AG08395 (cell line): Measurements from ENCODE around the gene ZFP92.

ENCODE experiments used
- DNase-seq: peaks from one replicate; pipeline ENCODE4 v3.0.0; 2012; ENCODE audit warnings: mixed read lengths, low spot score

The ZFP92 gene

GRCh38 chrX:153439977-153440376 lies 28.7 kb downstream of the ZFP92 start:
- DNase-seq = no peak

- DNase-seq = no peak
These were observed 29.4 kb downstream of the ZFP92 start for GRCh38 chrX:153440556-153441135.

GRCh38 chrX:153441296-153441695 lies 30.0 kb downstream of the ZFP92 start:
- no peak for DNase-seq

DNA sequence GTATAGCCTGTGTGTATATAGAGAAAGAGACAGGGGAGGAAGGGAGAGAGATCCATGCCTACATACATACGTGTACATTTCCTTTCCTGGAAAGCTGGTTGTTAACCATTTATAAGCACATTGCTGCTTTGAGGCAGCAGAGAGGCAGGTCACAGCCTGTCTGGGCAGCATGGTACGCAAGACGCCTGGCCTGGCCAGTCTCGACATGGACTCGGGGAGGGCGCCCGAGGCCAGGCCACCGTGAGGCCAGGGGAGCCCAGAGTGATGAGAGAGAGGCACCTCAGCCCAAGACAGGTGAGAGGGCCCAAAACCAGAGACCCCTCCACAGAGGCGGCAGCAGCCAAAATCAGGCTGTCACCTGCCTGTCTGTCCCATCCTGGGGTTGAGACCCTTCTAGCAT lies 30.7 kb downstream of the ZFP92 start:
- DNase-seq = no peak

- DNase-seq = no peak
These were observed 31.2 kb downstream of the ZFP92 start for GRCh38 chrX:153442463-153442862.

DNA sequence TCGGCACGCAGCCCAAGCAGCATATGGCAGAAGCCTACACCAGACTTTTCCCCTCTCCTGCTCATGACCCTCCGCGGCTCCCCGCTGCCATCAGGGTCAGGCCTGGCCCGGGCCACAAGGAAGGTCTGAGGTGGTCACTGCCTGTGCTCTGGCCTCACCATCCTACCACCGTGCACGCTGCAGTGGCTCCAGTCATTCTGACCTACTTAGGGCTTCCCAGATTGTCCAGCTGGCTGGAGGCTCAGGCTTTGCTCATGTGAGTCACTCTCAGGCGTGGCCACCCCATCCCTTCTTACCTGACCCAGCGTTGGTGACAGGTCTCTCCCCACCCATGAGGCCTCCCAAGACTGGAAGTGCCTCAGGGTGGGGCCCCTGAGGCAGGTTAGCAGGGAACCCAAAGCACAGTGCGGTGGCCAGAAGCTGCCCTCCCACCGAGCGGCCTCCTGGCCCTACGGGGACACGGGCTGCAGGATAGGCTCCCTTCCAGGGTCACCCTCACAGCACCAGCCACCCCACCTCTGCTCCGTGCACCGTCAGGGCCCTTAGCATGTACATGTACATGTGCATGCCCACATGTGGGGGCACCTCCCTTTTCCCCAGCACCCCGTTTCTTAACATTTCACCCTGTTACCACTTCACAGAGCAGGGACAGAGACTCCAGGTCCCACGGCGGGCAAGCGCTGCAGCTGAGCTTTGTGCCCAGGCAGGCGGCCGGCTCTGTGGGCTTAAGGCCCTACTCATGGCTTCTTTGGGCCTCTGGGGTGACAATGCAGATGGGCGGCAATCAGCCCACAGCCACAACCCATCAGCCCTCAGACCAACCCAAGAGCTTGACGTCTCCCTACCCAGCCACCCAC lies 32.4 kb downstream of the ZFP92 start:
- DNase-seq = no peak

- no peak for DNase-seq
These were observed 33.2 kb downstream of the ZFP92 start for GRCh38 chrX:153444333-153445011.

- DNase-seq = no peak
These were observed 34.0 kb downstream of the ZFP92 start for GRCh38 chrX:153445106-153445855.

DNA sequence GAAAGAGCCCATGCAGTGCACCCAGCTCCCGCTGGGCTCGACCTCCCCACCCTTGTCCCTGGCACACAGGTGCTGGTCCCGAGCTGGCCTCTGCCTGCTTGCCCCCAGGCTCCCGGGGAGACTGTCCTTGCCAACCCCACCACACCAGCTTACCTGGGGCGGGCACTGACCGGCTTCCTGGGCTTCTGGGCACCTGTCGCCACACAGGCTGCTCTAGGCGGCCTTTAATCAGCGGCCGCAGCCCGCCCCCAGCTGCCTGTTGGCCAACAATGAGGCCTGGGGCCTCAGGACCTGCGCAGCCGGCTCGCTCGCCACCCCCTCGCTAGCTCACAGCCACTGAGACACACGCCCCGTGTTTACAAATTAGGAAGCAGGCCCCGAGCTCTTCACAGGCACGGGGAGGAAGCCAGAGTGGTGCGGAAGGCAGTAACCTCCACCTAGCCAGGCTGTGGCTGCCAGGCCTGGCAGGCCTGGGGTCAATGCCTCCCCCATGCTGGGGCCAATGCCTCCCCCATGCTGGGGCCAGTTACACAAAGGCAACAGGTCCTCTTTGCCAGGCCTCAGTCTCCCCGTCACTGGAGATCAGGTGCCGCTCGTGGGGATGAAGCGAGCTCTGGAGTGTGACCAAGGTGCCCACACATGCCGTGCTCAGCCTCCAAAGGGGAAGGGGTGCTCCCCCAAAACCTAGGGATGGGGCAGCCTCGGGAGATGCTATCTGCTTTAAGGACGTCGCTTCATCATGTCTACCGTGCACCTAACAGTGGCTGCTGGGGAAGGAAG lies 34.8 kb downstream of the ZFP92 start, which contains the start of gene TREX2:
Gene TREX2, minus strand, starts transcription at position 201 of the 780 bp plus-strand sequence. CDS start 626 bp downstream, outside the sequence.
- DNase-seq = no peak

DNA sequence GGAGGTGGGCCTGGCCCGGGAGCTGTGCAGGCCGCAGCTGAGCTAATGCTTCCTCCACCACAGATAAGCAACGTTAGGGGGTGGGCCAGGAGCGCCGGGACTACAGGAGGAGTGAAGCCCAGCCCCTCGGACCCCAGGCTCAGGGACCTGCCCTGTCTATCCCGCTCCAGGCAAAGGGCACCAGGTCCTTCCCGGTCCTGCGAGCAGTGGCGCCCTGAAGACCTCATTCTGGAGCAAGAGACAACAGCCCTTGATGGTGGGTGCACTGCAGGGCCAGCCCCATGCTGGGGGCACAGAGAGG lies 35.3 kb downstream of the ZFP92 start:
- DNase-seq = no peak

- DNase-seq = no peak
These were observed 35.8 kb downstream of the ZFP92 start for GRCh38 chrX:153446950-153447580.

- no peak for DNase-seq
These were observed 36.3 kb downstream of the ZFP92 start for GRCh38 chrX:153447581-153447960.

GRCh38 chrX:153448556-153449367 lies 37.5 kb downstream of the ZFP92 start:
- DNase-seq = no peak

- DNase-seq = no peak
These were observed 38.3 kb downstream of the ZFP92 start for GRCh38 chrX:153449368-153450113.

GRCh38 chrX:153450114-153450948 lies 39.1 kb downstream of the ZFP92 start:
- no peak for DNase-seq

GRCh38 chrX:153450949-153451277 lies 39.6 kb downstream of the ZFP92 start:
- no peak for DNase-seq

DNA sequence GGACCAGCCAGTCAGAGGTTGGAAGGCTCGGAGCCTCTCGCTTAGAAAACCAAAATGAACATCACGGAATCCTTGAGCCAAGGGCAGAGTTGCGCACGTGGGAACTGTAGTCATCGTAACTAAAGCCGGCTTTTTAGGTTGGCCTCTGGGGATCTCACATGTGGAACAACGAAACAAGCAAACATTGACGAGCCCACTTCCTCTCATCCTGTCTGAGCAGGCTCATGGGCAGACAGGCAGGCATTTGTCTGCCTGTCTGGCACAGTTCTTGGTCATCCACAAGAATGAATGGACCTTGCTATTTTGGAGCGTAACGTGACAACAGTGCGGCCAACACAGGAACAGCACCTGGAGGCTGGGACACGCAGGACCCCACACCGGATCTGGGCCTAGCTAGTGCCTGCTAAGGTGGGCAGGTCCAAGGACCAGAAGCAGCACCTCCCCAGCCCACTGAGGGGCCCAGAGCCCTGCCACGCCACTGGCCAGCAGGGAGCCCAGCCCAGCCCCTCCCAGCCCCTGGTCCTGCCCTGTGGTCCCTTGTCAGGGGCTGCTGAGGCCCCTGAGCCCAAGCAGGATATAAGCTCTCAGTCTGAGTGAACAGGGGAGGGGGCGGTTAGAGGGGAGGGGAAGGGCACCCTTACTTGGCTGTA lies 43.8 kb downstream of the ZFP92 start:
- no peak for DNase-seq

DNA sequence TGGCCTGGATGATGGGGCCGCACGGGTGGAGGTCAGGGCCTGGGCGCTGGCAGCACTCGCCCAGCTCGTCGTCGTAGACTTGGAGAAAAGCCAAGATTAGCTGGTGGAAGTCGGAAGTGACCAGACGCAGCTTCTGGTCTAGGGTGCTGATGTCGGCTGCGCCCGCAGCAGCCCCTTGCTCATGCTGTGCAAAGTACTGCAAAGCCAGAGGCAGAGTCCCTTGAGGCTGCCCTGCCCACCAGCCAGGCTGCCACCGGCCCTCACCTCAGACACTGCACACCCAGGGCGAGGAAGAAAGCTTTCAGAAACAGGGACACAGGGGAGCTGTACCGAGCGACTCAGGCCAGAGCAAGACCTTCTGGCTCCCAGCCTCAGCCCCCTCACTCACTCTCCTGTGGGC lies 44.3 kb downstream of the ZFP92 start:
- no peak for DNase-seq
